ENCODE measurements around the gene OBI1.

Gene OBI1, protein sequence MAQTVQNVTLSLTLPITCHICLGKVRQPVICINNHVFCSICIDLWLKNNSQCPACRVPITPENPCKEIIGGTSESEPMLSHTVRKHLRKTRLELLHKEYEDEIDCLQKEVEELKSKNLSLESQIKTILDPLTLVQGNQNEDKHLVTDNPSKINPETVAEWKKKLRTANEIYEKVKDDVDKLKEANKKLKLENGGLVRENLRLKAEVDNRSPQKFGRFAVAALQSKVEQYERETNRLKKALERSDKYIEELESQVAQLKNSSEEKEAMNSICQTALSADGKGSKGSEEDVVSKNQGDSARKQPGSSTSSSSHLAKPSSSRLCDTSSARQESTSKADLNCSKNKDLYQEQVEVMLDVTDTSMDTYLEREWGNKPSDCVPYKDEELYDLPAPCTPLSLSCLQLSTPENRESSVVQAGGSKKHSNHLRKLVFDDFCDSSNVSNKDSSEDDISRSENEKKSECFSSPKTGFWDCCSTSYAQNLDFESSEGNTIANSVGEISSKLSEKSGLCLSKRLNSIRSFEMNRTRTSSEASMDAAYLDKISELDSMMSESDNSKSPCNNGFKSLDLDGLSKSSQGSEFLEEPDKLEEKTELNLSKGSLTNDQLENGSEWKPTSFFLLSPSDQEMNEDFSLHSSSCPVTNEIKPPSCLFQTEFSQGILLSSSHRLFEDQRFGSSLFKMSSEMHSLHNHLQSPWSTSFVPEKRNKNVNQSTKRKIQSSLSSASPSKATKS

DNA sequence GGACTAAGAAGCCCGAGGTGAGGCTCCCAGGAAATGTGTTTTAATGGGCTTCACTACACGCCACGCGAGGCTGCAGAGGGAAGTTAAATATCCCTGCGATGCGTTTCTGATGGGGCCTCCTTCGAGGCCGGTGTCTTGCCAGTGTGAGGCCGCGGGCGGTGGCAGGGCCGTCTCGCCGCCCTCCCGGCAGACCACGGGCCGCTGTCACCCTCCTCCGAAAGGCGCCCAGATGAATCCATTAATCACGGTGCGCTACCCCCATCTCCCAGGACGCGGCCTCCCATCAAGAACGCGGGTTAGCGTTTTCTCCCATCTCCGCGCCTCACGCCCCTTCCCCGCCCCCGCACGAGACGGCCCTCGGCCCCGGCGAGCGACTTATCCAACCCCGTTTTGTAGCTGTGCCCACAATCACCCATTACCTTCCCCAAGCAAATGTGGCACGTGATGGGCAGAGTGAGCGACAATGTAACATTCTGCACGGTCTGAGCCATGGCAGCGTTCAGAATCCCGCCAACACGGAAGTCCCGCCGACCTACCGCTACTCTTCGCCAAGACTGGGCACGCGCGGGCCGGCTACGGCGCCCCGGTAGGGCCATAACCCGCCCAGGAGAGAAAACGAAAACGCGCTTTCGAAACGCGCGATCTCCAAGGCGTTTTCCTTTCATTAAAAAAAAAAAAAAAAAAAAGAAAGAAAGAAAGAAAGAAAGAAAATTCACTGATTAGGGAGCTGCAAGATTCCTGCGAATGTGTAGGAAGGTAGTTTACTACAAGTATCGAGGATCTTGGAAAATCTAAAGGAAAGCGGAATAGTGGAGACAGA is at the start of gene OBI1:
Gene OBI1, minus strand, starts transcription at position 526 of the 820 bp plus-strand sequence. Its CDS starts 35 bp downstream, at position 491.
- TF ChIP-seq, protein P1, sequence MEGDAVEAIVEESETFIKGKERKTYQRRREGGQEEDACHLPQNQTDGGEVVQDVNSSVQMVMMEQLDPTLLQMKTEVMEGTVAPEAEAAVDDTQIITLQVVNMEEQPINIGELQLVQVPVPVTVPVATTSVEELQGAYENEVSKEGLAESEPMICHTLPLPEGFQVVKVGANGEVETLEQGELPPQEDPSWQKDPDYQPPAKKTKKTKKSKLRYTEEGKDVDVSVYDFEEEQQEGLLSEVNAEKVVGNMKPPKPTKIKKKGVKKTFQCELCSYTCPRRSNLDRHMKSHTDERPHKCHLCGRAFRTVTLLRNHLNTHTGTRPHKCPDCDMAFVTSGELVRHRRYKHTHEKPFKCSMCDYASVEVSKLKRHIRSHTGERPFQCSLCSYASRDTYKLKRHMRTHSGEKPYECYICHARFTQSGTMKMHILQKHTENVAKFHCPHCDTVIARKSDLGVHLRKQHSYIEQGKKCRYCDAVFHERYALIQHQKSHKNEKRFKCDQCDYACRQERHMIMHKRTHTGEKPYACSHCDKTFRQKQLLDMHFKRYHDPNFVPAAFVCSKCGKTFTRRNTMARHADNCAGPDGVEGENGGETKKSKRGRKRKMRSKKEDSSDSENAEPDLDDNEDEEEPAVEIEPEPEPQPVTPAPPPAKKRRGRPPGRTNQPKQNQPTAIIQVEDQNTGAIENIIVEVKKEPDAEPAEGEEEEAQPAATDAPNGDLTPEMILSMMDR (IDR thresholded peaks at IDR 0.05): no peak

DNA sequence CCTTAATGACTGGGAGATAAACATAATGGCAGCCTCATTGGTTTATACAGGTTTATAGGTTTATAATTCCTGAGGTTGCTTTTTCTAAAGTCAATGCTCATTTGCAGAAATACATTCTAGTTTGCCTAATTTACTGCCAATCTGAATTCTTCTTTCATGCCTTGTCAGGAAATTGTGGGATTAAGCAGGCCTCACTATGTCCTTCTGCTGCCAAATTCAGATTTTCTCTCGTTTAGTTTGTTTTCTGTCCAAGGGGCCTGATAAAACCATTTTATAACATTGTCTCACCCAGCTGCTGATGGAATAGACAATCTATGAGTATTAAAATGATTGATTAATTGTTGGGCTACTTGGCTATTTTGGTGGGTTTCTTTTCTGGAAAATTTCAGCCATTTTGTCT is 42.4 kb upstream of the OBI1 start:
- TF ChIP-seq, protein P1 (IDR thresholded peaks at IDR 0.05): no peak

DNA sequence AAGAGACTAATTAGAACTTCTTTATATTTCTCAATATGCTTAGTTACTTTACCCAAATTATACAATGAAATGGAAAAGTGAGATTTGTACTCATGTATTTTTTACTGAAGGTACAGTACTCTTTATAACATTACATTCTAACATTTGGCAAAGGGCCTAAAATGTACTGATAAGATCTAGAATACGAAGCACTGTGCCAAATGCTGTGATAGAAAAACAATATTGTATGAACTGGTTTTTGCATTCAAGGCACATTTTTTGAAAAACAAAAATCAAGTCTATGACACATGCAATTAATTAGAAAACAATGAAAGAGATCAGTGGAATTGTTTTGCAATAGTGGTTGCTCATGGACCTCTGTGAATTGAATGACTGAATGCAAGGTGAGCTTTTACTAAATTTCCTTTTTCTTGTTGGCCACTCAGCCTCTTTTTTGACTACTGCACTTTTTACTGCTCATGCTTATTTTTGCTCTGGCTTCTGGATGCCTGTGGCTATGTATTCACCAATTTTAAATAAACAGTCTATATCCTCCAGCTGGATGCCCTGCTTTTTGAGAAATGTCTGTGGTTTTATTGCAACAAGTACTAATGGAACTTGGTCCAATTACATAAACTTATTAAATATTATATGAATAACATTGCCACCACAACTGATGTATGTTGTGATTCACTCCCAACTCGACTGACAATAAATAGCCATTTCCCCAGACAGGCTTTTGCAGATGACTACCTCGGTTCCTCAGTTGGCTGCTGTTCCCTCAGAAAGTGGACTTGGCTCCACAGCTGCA is 41.4 kb upstream of the OBI1 start:
- TF ChIP-seq, protein P1 (IDR thresholded peaks at IDR 0.05): no peak

DNA sequence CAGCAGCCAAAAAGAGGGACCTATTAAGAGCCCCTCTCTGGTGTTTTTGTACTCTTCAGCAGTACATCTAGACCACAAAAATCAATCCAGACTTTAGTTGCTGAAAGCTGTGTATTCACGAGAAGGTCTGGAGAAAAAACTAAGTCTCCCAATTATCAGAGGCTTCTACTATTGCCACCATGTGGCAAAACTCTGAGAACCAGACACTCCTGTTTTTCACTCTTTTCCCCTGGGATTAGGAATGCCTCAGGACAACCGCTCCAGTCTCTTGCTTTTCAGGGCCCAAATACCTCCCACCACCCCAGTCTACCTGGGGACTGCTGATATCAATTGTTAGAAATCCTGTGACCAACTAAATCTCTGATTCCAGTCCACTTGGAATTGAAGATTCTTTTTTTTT is 30.1 kb upstream of the OBI1 start:
- TF ChIP-seq, protein P1 (IDR thresholded peaks at IDR 0.05): no peak

DNA sequence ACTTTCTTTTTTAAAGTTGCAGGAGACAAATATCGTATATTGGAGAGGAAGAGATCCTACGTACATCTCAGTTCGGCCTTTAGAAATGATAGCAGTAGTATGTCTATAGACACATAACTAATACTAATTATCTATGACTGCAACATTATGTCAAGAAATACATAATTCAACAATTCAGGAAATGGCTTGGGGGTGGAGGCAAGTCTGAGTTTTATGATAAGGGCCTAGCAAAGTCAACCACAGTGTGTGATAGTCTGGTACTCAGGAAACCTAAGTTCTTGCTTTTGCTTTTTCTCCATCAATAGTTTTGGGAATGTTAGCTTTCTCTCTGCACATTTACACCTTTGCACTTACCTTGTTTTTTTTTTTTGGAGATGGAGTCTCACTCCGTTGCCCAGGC is 27.5 kb upstream of the OBI1 start:
- TF ChIP-seq, protein P1 (IDR thresholded peaks at IDR 0.05): no peak

DNA sequence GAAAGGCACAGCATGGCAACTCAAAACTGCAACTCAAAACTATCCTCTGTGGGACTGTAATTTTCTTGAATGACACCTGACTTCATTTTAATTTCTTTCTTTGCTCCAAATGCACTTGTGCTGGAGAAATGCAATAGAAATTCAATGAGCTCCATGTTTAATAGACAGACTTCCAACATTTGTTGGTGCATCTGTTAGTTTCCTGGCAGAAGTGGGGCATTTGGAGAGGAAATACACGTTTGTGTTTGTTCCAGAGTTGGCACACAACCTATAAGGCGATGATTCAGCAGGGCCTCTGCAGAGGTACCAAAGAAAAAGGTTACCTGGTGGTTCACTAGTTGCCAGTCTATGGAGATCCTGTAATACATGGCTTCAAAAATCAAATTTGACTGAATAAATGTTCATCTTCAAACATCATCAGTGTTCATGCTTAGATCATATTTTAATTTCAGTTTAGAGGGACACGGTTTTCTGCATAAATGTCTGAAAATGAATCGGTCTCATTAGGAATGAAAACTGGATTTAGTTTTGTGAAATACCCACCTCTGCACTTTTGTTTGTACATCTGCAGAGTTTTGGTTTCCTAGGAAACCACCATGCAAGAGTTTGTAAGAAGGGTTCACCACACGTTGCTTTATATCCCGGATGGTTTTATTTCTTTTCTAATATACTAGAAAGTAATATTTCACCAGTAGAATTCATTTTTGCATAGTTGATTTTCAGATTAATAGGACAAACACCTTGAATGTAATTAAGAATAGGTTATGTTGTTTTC is 21.8 kb upstream of the OBI1 start:
- TF ChIP-seq, protein P1 (IDR thresholded peaks at IDR 0.05): no peak

Measured in LNCAP (cell line).